ENCODE results near the gene FAM83E. TPM values are rescaled to one million over a fixed set of nuclear protein-coding genes. Genes with fewer than 3 reads are reported as not detected.

The FAM83E gene
- polyA plus RNA-seq, 2 of the 4 experiments (the other 2 are of a cell fraction) = 0.16 to 0.41 TPM

- no peak for TF ChIP-seq RNF2 (IDR thresholded peaks at IDR 0.05; ENCODE audit: borderline replicate concordance, low read depth)
- TF ChIP-seq BCL3 (IDR thresholded peaks at IDR 0.05) = peak; percentile 86; the same call in 2 of the 3 replicates
These were observed 49.8 kb downstream of the FAM83E start (continued) for GRCh38 chr19:48565090-48565489.

Other genes starting within 250 kb of the FAM83E start
- 200 and 270 TPM in 2 replicates for gene KDELR1, start 223.5 kb downstream of the FAM83E start, polyA plus RNA-seq (2011; rRNA removed)
- 280 to 318 TPM (median 302 TPM) in 3 replicates for gene KDELR1, start 223.5 kb downstream of the FAM83E start, polyA plus RNA-seq (2017; fragmentation: RNase III; extraction: RNeasy Plus Mini Kit Qiagen cat#74134 plus additional on column Dnase treatment)
- 2.6 and 3.4 TPM in 2 replicates for gene GRIN2D, start 221.4 kb downstream of the FAM83E start, polyA plus RNA-seq (2011; rRNA removed)
- 5.8 to 6.8 TPM (median 6.3 TPM) in 3 replicates for gene GRIN2D, start 221.4 kb downstream of the FAM83E start, polyA plus RNA-seq (2017; fragmentation: RNase III; extraction: RNeasy Plus Mini Kit Qiagen cat#74134 plus additional on column Dnase treatment)
- gene GRWD1, start 169.1 kb downstream of the FAM83E start, polyA plus RNA-seq (2011; rRNA removed) = 40.0 and 48.1 TPM in 2 replicates
- gene GRWD1, start 169.1 kb downstream of the FAM83E start, polyA plus RNA-seq (2017; fragmentation: RNase III; extraction: RNeasy Plus Mini Kit Qiagen cat#74134 plus additional on column Dnase treatment) = 82.1 to 87.0 TPM (median 84.2 TPM) in 3 replicates
- gene KCNJ14, start 159.5 kb downstream of the FAM83E start, polyA plus RNA-seq (2011; rRNA removed) = 1.9 and 2.2 TPM in 2 replicates
- 1.3 to 1.4 TPM (median 1.3 TPM) in 3 replicates for gene KCNJ14, start 159.5 kb downstream of the FAM83E start, polyA plus RNA-seq (2017; fragmentation: RNase III; extraction: RNeasy Plus Mini Kit Qiagen cat#74134 plus additional on column Dnase treatment)
- 33.4 and 36.9 TPM in 2 replicates for gene CYTH2, start 145.7 kb downstream of the FAM83E start, polyA plus RNA-seq (2011; rRNA removed)
- gene CYTH2, start 145.7 kb downstream of the FAM83E start, polyA plus RNA-seq (2017; fragmentation: RNase III; extraction: RNeasy Plus Mini Kit Qiagen cat#74134 plus additional on column Dnase treatment) = 42.3 to 55.4 TPM (median 50.5 TPM) in 3 replicates
- gene LMTK3, start 103.2 kb downstream of the FAM83E start, polyA plus RNA-seq (2011; rRNA removed) = 0.62 and 0.95 TPM in 2 replicates
- gene LMTK3, start 103.2 kb downstream of the FAM83E start, polyA plus RNA-seq (2017; fragmentation: RNase III; extraction: RNeasy Plus Mini Kit Qiagen cat#74134 plus additional on column Dnase treatment) = 4.6 to 6.1 TPM (median 5.6 TPM) in 3 replicates
- gene SULT2B1, start 62.9 kb downstream of the FAM83E start, polyA plus RNA-seq (2011; rRNA removed) = 22.2 and 22.4 TPM in 2 replicates
- 30.1 to 36.5 TPM (median 34.3 TPM) in 3 replicates for gene SULT2B1, start 62.9 kb downstream of the FAM83E start, polyA plus RNA-seq (2017; fragmentation: RNase III; extraction: RNeasy Plus Mini Kit Qiagen cat#74134 plus additional on column Dnase treatment)
- gene SPACA4, start 8.3 kb downstream of the FAM83E start, polyA plus RNA-seq (2011; rRNA removed) = 0.08 and 0.09 TPM in 2 replicates
- 0.12 to 0.13 TPM in 2 of 3 replicates, not detected in the other for gene SPACA4, start 8.3 kb downstream of the FAM83E start, polyA plus RNA-seq (2017; fragmentation: RNase III; extraction: RNeasy Plus Mini Kit Qiagen cat#74134 plus additional on column Dnase treatment)
- 1,390 and 1,780 TPM in 2 replicates for gene RPL18, start 4.1 kb upstream of the FAM83E start, polyA plus RNA-seq (2011; rRNA removed)
- gene RPL18, start 4.1 kb upstream of the FAM83E start, polyA plus RNA-seq (2017; fragmentation: RNase III; extraction: RNeasy Plus Mini Kit Qiagen cat#74134 plus additional on column Dnase treatment) = 2,568 to 2,696 TPM (median 2,647 TPM) in 3 replicates
- 5.5 and 6.1 TPM in 2 replicates for gene SPHK2, start 4.4 kb upstream of the FAM83E start, polyA plus RNA-seq (2011; rRNA removed)
- 14.7 to 18.3 TPM (median 17.1 TPM) in 3 replicates for gene SPHK2, start 4.4 kb upstream of the FAM83E start, polyA plus RNA-seq (2017; fragmentation: RNase III; extraction: RNeasy Plus Mini Kit Qiagen cat#74134 plus additional on column Dnase treatment)
- 1.8 and 2.5 TPM in 2 replicates for gene DBP, start 22.3 kb upstream of the FAM83E start, polyA plus RNA-seq (2011; rRNA removed)
- 3.8 to 5.5 TPM (median 4.1 TPM) in 3 replicates for gene DBP, start 22.3 kb upstream of the FAM83E start, polyA plus RNA-seq (2017; fragmentation: RNase III; extraction: RNeasy Plus Mini Kit Qiagen cat#74134 plus additional on column Dnase treatment)
- gene CA11, start 31.1 kb upstream of the FAM83E start, polyA plus RNA-seq (2011; rRNA removed) = 8.8 and 9.8 TPM in 2 replicates
- gene CA11, start 31.1 kb upstream of the FAM83E start, polyA plus RNA-seq (2017; fragmentation: RNase III; extraction: RNeasy Plus Mini Kit Qiagen cat#74134 plus additional on column Dnase treatment) = 12.8 to 21.0 TPM (median 17.5 TPM) in 3 replicates
- 0.22 and 0.41 TPM in 2 replicates for gene NTN5, start 57.9 kb upstream of the FAM83E start, polyA plus RNA-seq (2011; rRNA removed)
- gene NTN5, start 57.9 kb upstream of the FAM83E start, polyA plus RNA-seq (2017; fragmentation: RNase III; extraction: RNeasy Plus Mini Kit Qiagen cat#74134 plus additional on column Dnase treatment) = 0.18 to 0.44 TPM (median 0.28 TPM) in 3 replicates
- gene FUT2, start 80.9 kb upstream of the FAM83E start, polyA plus RNA-seq (2011; rRNA removed) = not detected in 2 replicates
- not detected in 3 replicates for gene FUT2, start 80.9 kb upstream of the FAM83E start, polyA plus RNA-seq (2017; fragmentation: RNase III; extraction: RNeasy Plus Mini Kit Qiagen cat#74134 plus additional on column Dnase treatment)
- gene MAMSTR, start 104.6 kb upstream of the FAM83E start, polyA plus RNA-seq (2011; rRNA removed) = 0.45 and 0.52 TPM in 2 replicates
- 0.33 to 0.44 TPM (median 0.40 TPM) in 3 replicates for gene MAMSTR, start 104.6 kb upstream of the FAM83E start, polyA plus RNA-seq (2017; fragmentation: RNase III; extraction: RNeasy Plus Mini Kit Qiagen cat#74134 plus additional on column Dnase treatment)
- 0.33 and 0.40 TPM in 2 replicates for gene RASIP1, start 125.5 kb upstream of the FAM83E start, polyA plus RNA-seq (2011; rRNA removed)
- gene RASIP1, start 125.5 kb upstream of the FAM83E start, polyA plus RNA-seq (2017; fragmentation: RNase III; extraction: RNeasy Plus Mini Kit Qiagen cat#74134 plus additional on column Dnase treatment) = 0.36 to 0.62 TPM (median 0.45 TPM) in 3 replicates
- gene IZUMO1, start 131.8 kb upstream of the FAM83E start, polyA plus RNA-seq (2011; rRNA removed) = not detected in 2 replicates
- not detected in 3 replicates for gene IZUMO1, start 131.8 kb upstream of the FAM83E start, polyA plus RNA-seq (2017; fragmentation: RNase III; extraction: RNeasy Plus Mini Kit Qiagen cat#74134 plus additional on column Dnase treatment)
- gene FUT1, start 137.6 kb upstream of the FAM83E start, polyA plus RNA-seq (2011; rRNA removed) = 1.4 and 1.5 TPM in 2 replicates
- gene FUT1, start 137.6 kb upstream of the FAM83E start, polyA plus RNA-seq (2017; fragmentation: RNase III; extraction: RNeasy Plus Mini Kit Qiagen cat#74134 plus additional on column Dnase treatment) = 0.05 to 0.13 TPM (median 0.09 TPM) in 3 replicates
- 0.06 TPM in 1 of 2 replicates, not detected in the other for gene FGF21, start 140.4 kb upstream of the FAM83E start, polyA plus RNA-seq (2011; rRNA removed)
- gene FGF21, start 140.4 kb upstream of the FAM83E start, polyA plus RNA-seq (2017; fragmentation: RNase III; extraction: RNeasy Plus Mini Kit Qiagen cat#74134 plus additional on column Dnase treatment) = not detected in 3 replicates
- gene BCAT2, start 196.0 kb upstream of the FAM83E start, polyA plus RNA-seq (2011; rRNA removed) = 30.4 and 31.9 TPM in 2 replicates
- 46.4 to 47.9 TPM (median 47.2 TPM) in 3 replicates for gene BCAT2, start 196.0 kb upstream of the FAM83E start, polyA plus RNA-seq (2017; fragmentation: RNase III; extraction: RNeasy Plus Mini Kit Qiagen cat#74134 plus additional on column Dnase treatment)
- 8.1 and 11.1 TPM in 2 replicates for gene HSD17B14, start 221.4 kb upstream of the FAM83E start, polyA plus RNA-seq (2011; rRNA removed)
- gene HSD17B14, start 221.4 kb upstream of the FAM83E start, polyA plus RNA-seq (2017; fragmentation: RNase III; extraction: RNeasy Plus Mini Kit Qiagen cat#74134 plus additional on column Dnase treatment) = 10.6 to 20.9 TPM (median 19.5 TPM) in 3 replicates